ENCODE results near the gene RBM39. TPM values are rescaled to one million over a fixed set of nuclear protein-coding genes. Genes with fewer than 3 reads are reported as not detected.

The RBM39 gene
- total and polyA plus RNA-seq, 9 of the 15 experiments (the other 6 are each of a cell fraction or from before 2014, with no cell fraction given): 143 to 319 (median 228) TPM

- TF ChIP-seq ZBTB43 (CRISPR knock-in tag; IDR thresholded peaks at IDR 0.05): no peak
- TF ChIP-seq TEAD4 (IDR thresholded peaks at IDR 0.05; ENCODE audit: low read length): no peak
- no peak for TF ChIP-seq TEAD4 (CRISPR knock-in tag; IDR thresholded peaks at IDR 0.05; ENCODE audit: borderline replicate concordance)
- TF ChIP-seq ZNF561 (CRISPR knock-in tag; conservative IDR thresholded peaks at IDR 0.05): no peak
- TF ChIP-seq GABPB2 (CRISPR knock-in tag; conservative IDR thresholded peaks at IDR 0.05): no peak
- no peak for TF ChIP-seq ESRRB (CRISPR knock-in tag; IDR thresholded peaks at IDR 0.05; ENCODE audit: borderline replicate concordance)
- no peak for TF ChIP-seq ZNF274 (IDR thresholded peaks at IDR 0.05; ENCODE audit: borderline replicate concordance, low read depth, low read length)
- TF ChIP-seq LARP7 (IDR thresholded peaks at IDR 0.05): no peak
- no peak for TF ChIP-seq ATF3 (IDR thresholded peaks at IDR 0.05)
- no peak for TF ChIP-seq ATF3 (CRISPR knock-in tag; conservative IDR thresholded peaks at IDR 0.05)
- TF ChIP-seq BRF2 (IDR thresholded peaks at IDR 0.05; ENCODE audit: borderline replicate concordance, insufficient read depth, insufficient read length): no peak
- TF ChIP-seq ZSCAN32 (CRISPR knock-in tag; IDR thresholded peaks at IDR 0.05): no peak
- TF ChIP-seq HNRNPUL1 (IDR thresholded peaks at IDR 0.05; ENCODE audit: low read length): no peak
- no peak for TF ChIP-seq BRCA1 (IDR thresholded peaks at IDR 0.05)
- TF ChIP-seq BRCA1 (CRISPR knock-in tag; IDR thresholded peaks at IDR 0.05): no peak
- peak; percentile 84 for TF ChIP-seq CHD1 (IDR thresholded peaks at IDR 0.05; ENCODE audit: low read length)
- TF ChIP-seq ELF2 (CRISPR knock-in tag; IDR thresholded peaks at IDR 0.05): 0 out of 2 replicates have a peak, but pooled peaks have one; percentile 34
- no peak for TF ChIP-seq TRIM25 (IDR thresholded peaks at IDR 0.05; ENCODE audit: borderline replicate concordance)
- peak; percentile 96 for TF ChIP-seq CXXC5 (CRISPR knock-in tag; IDR thresholded peaks at IDR 0.05)
- TF ChIP-seq ZNF668 (CRISPR knock-in tag; IDR thresholded peaks at IDR 0.05): no peak
- TF ChIP-seq ZNF232 (CRISPR knock-in tag; IDR thresholded peaks at IDR 0.05): no peak
- TF ChIP-seq ATF7 (IDR thresholded peaks at IDR 0.05): peak; percentile 70
- TF ChIP-seq ZSCAN29 (IDR thresholded peaks at IDR 0.05): peak; percentile 47
- TF ChIP-seq ZNF76 (CRISPR knock-in tag; IDR thresholded peaks at IDR 0.05; ENCODE audit: borderline replicate concordance): peak; percentile 22; the same call in 1 of the 2 replicates
- TF ChIP-seq POLR2AphosphoS5 (IDR thresholded peaks at IDR 0.05; ENCODE audit: control insufficient read depth, insufficient read depth, low read depth, low read length): peak; percentile 74; the same call in 1 of the 2 replicates
- TF ChIP-seq CREM (IDR thresholded peaks at IDR 0.05; ENCODE audit: low read depth): peak; percentile 99
Observed at GRCh38 chr20:35699127-35699956, 42.7 kb downstream of the RBM39 start, which contains the start of the genes NFS1 and ROMO1 (continued).
